Germinal center (tissue), 1 donor: Measurements from ENCODE around the gene ACKR2.
A peak's percentile ranks its signal among the peaks of the same experiment; 100 is the strongest.
"Not testable (repeated sequence)": the region's sequence is repeated elsewhere in the genome, so short reads cannot be mapped to it uniquely, and the experiment has no call there.

ENCODE experiments used
- DNase-seq: peaks from one replicate; pipeline ENCODE4 v3.0.0; 2012; ENCODE audit warnings: mixed read lengths, low spot score

The ACKR2 gene

GRCh38 chr3:42855547-42856380, 46.5 kb downstream of the ACKR2 start:
- DNase-seq = no peak

DNA sequence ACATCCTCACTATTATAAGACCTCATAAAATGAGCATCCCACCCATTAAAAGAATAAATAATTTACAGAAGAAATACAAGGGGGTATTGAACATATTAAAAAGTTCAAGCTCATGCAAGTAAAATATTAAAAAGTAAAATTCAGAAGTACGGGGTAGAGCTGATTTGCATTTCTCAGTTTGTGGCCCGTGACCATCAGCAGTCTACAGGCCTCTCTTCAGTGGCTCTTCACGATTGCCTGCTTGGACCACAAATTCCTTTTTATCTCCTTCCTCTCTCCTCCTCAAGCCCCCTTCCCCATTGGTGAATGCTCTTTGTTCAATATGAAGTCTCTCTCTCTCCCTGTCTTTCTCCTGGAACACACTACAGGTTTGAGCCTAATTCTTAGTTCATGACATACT, 47.3 kb downstream of the ACKR2 start:
- no peak for DNase-seq

- no peak for DNase-seq
Measured at GRCh38 chr3:42864321-42864950, 55.2 kb downstream of the ACKR2 start.

- DNase-seq = no peak
Measured at GRCh38 chr3:42865256-42865655, 56.0 kb downstream of the ACKR2 start.

GRCh38 chr3:42867138-42867537, 57.9 kb downstream of the ACKR2 start:
- no peak for DNase-seq

DNA sequence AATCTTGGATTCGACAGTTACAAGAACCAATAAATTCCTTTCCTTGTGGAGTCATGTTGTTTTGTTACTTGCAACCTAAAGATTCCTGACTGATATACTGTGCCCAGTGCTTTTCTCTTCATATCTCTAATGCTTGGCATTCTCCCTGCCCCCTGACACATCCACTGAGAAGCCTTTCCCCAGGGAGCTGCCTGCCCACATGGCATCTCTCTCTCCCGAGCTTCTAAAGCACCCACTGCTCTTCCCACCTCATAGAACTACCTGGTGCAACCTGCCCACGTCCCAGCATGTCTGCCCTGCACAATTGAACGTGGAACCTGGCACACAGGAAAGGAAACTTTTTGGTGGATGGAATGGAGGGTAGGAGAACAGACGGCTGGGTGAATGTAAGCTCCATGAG, 59.6 kb downstream of the ACKR2 start:
- DNase-seq = no peak

- no peak for DNase-seq
Measured at GRCh38 chr3:42871592-42872196, 62.4 kb downstream of the ACKR2 start.

DNA sequence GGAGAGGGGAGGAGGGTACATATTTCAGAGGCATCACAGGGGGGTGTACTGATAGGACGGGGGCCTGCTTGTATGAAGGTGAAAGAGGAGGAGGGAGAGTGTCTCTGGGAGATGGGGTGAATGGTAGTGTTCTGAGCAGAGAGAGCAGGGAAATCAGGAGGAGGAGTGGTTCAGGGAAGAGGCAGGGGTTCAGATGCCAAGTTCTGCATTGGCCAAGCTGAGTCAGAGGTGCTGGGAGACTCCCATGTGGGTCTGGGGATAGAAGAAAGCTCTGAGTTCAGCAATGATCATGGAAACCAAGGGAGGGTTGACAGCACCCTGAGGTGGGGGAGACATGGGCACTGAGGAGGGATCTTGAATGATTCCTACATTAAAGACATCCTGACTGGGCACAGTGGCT, 63.5 kb downstream of the ACKR2 start:
- DNase-seq = no peak

DNA sequence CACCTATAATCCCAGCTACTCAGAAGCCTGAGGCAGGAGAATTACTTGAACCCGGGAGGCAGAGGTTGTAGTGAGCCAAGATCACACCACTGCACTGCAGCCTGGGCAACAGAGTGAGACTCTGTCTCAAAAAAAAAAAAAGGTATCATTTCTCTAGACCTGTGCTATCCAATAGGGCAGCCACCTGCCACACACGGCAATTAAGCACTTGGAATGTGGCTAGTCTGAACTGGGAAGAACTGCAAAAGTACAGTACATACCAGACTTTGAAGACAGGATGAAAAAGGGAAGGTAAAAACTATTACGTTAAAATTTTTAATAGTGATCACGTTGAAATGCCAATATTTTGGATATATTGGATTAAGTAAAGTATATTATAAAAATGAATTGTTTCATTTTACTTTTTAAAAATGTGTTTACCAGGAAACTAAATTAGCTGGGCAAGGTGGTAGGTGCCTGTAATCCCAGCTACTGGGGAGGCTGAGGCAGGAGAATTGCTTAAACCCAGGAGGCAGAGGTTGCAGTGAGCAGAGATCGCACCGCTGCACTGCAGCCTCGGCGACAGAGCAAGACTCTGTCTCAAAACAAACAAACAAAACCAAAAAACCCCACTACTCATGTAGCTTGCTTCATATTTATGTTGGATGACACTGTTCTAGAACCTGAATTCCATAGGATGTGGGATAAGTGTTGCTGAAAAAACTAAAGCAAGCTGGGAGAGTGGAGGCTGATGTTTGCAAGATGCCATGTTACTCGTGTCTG, 64.2 kb downstream of the ACKR2 start:
- DNase-seq = no peak

DNA sequence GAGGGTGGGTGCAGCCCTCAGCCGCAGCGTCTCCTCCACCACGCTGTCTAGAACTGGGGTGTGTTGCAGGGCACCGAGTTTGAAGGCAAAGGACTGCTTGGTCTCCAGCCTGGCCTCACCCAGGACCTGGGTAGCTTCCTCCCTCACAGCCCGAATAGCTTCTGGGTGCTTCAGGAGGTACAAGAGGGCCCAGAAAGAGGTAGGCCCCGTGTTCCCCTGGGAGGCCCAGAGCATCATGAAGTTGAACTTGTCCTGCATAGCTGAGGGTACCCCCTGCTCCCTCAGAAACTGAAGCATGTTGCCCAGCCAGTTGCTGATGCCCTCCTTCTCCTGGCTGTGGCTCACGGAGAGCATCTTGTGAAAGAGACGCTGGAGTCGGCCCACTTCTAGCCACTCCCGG, 65.5 kb downstream of the ACKR2 start:
- DNase-seq = no peak

DNA sequence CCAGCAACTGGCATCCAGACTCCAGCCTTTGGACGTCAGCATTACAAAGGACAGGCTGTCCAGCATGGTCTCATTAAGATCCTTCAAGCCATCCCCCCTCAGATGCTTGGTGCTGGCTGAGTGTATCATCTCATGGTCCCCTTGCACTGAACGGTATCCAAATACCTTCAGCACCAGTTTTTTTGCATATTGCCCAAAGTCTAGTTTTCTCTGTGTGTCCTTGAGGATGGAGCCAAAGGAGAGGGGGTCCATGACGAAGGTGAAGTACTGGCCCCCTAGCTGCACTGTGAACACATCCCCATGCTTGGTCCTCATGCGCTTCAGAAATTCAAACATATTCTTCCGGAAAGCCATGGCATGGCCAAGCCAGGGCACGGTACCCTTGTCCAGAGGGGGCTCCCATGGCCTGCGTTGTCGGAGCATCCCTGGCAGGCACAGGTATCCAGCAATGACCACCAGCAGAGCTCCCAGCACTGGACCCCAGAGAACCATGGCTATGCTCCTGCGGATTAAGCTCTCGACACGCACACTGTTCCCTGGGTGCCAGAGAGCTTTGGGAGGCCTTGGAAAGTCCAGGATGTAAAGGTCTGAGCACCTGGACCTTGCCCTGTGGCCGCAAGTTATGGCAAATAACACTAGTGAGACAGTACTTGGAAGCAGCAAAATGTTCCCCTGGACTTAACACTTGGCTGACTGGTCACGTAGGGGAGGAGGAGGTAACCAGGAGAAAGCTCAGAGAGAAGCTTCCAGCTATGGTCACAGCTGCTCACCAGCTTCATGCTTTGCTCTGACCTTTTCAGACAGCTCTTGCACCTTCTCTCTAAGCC, 66.3 kb downstream of the ACKR2 start, which contains the start of gene CYP8B1:
CYP8B1 (minus strand) TSS at position 555 of the 827 bp plus-strand sequence; CDS start at position 492, 63 bp downstream.
- DNase-seq = no peak

DNA sequence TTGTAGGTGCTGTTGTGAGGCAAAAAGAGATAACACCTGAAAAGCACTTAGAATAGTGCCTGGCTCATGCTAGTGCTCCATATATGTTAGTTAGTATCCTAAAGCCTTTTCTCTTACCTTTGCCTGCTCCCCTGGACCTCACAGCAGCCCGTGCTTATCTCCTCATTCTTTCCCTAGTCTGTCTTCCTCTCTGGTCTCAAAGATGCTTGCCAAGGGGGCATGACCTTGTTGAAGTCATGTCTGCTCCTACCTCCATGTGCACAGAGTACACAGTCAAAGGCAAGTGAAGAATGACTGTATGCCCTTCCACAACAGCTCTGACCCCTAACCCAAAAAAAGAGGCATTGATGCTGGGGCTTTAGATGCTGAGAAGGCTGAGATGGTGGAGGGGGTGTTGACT, 67.2 kb downstream of the ACKR2 start:
- DNase-seq = no peak

GRCh38 chr3:42876940-42877720, 67.9 kb downstream of the ACKR2 start:
- DNase-seq = no peak

DNA sequence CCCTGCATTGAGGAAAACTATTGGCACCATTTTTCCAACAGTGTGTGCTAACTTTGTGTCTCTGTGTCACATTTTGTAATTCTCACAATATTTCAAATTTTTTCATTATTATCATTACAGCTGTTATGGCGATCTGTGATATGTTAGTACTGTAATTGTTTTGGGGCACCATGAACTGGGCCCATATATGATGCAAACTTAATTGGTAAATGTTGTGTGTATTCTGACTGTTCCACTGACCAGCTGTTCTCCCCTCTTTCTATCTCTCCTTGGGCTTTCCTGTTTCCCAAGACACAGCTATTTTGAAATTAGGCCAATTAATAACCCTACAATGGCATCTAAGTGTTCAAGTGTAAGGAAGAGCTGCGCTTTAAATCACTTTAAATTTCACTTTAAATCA, 68.6 kb downstream of the ACKR2 start:
- no peak for DNase-seq

- no peak for DNase-seq
Measured at GRCh38 chr3:42880183-42880582, 70.9 kb downstream of the ACKR2 start.

- peak; percentile 92 for DNase-seq
Measured at GRCh38 chr3:42880601-42881451, 71.6 kb downstream of the ACKR2 start.

- DNase-seq = not testable (repeated sequence)
Measured at GRCh38 chr3:42883251-42883930, 74.1 kb downstream of the ACKR2 start.

GRCh38 chr3:42884324-42884723, 75.1 kb downstream of the ACKR2 start:
- DNase-seq = no peak

DNA sequence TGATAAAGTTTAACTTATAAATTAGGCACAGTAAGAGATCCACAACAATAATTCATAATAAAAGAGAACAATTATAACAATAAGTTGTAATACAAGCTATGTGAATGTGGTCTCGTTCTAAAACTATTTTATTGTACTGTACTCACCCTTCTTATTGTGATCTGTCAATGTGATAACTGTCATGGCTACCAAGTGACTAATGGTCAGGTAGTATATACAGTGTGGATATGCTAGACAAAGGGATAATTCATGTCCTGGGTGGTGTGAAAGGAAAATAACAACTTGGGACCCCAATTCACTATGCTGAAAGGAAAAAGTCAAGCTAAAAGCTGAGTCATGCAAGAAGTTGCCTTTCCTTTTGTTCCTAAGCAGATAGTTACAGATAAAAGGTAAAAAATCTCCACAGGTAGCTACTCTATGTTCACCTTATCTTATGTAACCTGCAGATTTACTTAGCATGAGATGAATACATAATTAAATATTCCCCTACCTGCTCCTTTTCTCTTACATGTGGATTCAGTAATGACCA, 77.1 kb downstream of the ACKR2 start:
- DNase-seq = no peak
